Thymus (tissue), 11 donors: Measurements from ENCODE around the gene RNU5B-1. TPM values are rescaled to one million over a fixed set of nuclear protein-coding genes. Genes with fewer than 3 reads are reported as not detected.

ENCODE experiments used
- DNase-seq, 9 donors: peaks; one replicate each; pipeline ENCODE4 v3.0.0-alpha.2; 2013; ENCODE audit warnings: low spot score in 9 of 9, low read depth in 6 of 9, missing footprints in 1 of 9
- H3K27ac ChIP-seq, 2 donors: one replicate each; pipeline ENCODE4 v1.5.1; 2013; ENCODE audit warnings: control low read depth in 1 of 2, low read depth in 1 of 2, low read length in 1 of 2, mild to moderate bottlenecking in 1 of 2, moderate library complexity in 1 of 2
- H3K27me3 ChIP-seq, 2 donors: one replicate each; pipeline ENCODE4 v1.5.1; 2013; ENCODE audit warnings: low read length in 1 of 2; ENCODE audit not compliant: control insufficient read depth in 2 of 2, insufficient read depth in 1 of 2
- H3K36me3 ChIP-seq, 2 donors: one replicate each; pipeline ENCODE4 v1.5.1; 2013; ENCODE audit warnings: low read length in 1 of 2, mild to moderate bottlenecking in 1 of 2, moderate library complexity in 1 of 2; ENCODE audit not compliant: control insufficient read depth in 2 of 2, insufficient read depth in 2 of 2
- H3K4me1 ChIP-seq, 2 donors: one replicate each; pipeline ENCODE4 v1.5.1; 2013; ENCODE audit warnings: low read length in 2 of 2; ENCODE audit not compliant: control insufficient read depth in 2 of 2, insufficient read depth in 2 of 2
- H3K4me3 ChIP-seq, 2 donors: one replicate each; pipeline ENCODE4 v1.5.1; 2013; ENCODE audit warnings: low read length in 2 of 2, control low read depth in 1 of 2, mild to moderate bottlenecking in 1 of 2
- H3K9me3 ChIP-seq, 2 donors: one replicate each; pipeline ENCODE4 v1.5.1; 2013; ENCODE audit warnings: low read length in 1 of 2, mild to moderate bottlenecking in 1 of 2; ENCODE audit not compliant: control insufficient read depth in 2 of 2, insufficient read depth in 1 of 2
- WGBS: extraction: QIAGEN DNeasy Blood & Tissue Kit; methylation state at CpG from one replicate; pipeline ENCODE4 v1.1.7; 2013; 5-methylcytosine and 5-hydroxymethylcytosine counted together
- polyA plus RNA-seq: library from polyadenylated mRNA; stranded (reverse); fragments of 200-250 nt; gene quantifications from one replicate; pipeline ENCODE4 v1.2.3, GENCODE V29; 2013
- total RNA-seq: library from RNA; stranded (reverse); fragments of 120-200 nt; gene quantifications from one replicate; pipeline ENCODE4 v1.2.4, GENCODE V29; 2013
- donor health status: healthy.

RNU5B-1 gene
- total and polyA plus RNA-seq, 2 donors = 2,123 TPM; not detected in 1

GRCh38 chr15:65336493-65337435, 32.3 kb downstream of the RNU5B-1 start:
- no peak for DNase-seq
- Histone ChIP-seq H3K9me3 (no peaks in the 10 kb centered on the region), H3K36me3 (no peaks in the 10 kb centered on the region), H3K27me3 (peaks cover 0 to 12% of the 10 kb centered on the region in 2 donors), H3K4me3 (no peak overlapping the region), H3K4me1 (no peaks in the 10 kb centered on the region), H3K27ac (no peak overlapping the region)
- 89% methylated on average over 21 of the region's 21 CpGs for WGBS

DNA sequence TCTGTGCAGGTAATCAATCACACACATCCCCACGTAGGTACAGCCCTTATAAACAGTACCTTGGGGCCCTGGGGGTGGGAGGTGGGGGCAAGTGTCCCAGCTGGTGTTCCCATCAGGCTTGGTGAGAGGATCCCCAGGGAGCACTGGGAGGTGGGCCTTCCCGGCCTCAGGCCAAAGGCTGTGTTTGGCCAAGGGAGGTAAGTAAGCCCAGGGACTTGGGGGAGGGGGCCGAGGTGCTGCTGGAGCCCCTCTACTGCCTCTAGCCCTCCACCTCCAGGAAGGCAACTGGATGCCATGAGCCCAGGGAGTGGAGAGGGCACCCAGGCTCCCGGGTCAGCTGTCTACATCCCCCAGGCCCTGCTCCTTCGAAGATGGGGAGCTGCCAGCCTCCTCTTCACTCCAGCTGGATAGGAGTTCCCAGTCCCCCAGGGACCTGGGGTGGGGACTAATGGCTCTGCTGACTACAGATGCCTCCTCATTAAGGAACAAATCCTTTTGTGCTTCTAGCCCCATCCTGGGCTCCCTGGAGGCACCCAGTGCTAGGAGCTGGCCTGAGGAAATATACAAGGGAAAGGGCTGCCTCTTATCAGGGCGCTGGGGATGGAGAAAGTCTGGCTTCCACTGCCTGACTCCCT, 33.1 kb downstream of the RNU5B-1 start:
- 94% methylated on average over 6 of the region's 6 CpGs for WGBS
- no peak for DNase-seq
- no peaks in the 10 kb centered on the region for H3K36me3 ChIP-seq
- H3K4me1 ChIP-seq = no peaks in the 10 kb centered on the region
- no peak overlapping the region for H3K27ac ChIP-seq
- no peak overlapping the region for H3K4me3 ChIP-seq
- no peaks in the 10 kb centered on the region for H3K9me3 ChIP-seq
- peaks cover 0 to 12% of the 10 kb centered on the region in 2 donors for H3K27me3 ChIP-seq

DNA sequence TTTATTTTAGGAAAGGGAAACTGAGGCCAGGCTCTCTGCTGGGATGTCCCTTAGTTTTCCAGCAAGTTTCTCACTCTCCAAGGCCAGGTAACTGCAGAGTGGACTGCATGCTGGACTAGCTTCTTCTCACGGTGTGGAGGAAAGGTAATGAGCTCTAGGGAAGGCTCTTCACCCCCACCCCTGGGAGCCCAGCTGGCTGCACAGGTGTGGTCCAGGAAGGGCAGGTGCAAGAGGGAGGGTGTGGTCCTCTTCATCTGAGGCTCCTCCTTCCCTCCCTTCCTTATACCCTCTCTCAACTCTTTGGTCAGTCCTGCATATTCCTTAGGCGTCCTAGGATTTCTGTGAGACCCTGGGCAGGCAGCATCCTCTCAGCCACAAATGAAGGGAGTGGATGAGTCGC, 33.9 kb downstream of the RNU5B-1 start:
- Histone ChIP-seq H3K4me3 (no peak overlapping the region), H3K4me1 (no peaks in the 10 kb centered on the region), H3K27ac (no peak overlapping the region), H3K9me3 (no peaks in the 10 kb centered on the region), H3K36me3 (no peaks in the 10 kb centered on the region), H3K27me3 (peaks cover 0 to 12% of the 10 kb centered on the region in 2 donors)
- no peak for DNase-seq
- 89% methylated on average over 3 of the region's 3 CpGs for WGBS

DNA sequence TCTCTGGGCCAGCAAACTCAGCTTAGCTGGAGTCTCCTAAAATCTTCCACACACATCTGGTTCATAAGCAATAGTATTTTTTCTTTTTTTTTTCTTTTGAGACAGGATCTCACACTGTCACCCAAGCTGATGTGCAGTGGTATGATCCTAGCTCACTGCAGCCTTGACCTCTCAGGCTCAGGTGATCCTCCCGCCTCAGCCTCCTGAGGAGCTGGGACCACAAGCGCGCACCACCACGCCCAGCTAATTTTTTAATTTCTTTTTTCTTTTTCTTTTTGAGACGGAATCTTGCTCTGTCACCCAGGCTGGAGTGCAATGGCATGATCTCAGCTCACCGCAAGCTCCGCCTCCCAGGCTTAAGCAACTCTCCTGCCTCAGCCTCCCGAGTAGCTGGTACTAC, 34.3 kb downstream of the RNU5B-1 start:
- no peaks in the 10 kb centered on the region for H3K36me3 ChIP-seq
- DNase-seq = no peak
- no peak overlapping the region for H3K27ac ChIP-seq
- H3K27me3 ChIP-seq = peaks cover 0 to 12% of the 10 kb centered on the region in 2 donors
- H3K4me1 ChIP-seq = no peaks in the 10 kb centered on the region
- no peak overlapping the region for H3K4me3 ChIP-seq
- WGBS = 99% methylated on average over 8 of the region's 8 CpGs
- no peaks in the 10 kb centered on the region for H3K9me3 ChIP-seq

DNA sequence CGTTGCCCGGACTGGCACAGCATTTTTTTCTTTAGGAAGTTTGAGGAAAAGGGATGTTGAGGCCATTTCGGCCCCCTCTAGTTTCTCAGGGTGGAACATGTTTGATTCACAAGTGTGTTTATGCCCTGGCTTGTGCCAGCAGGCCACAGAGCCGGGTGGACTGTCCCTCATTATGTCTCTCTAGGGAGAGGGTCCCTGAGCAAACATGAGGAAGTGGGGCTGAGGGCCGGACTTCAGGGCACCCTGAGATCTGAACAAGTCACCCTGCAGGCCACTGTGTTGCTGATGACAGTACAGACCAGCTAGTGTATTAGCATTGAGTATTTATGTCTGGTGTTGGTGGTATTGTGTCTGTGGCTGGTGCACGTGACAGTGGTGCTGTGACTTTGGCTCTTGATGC, 34.9 kb downstream of the RNU5B-1 start:
- Histone ChIP-seq H3K4me3 (no peak overlapping the region), H3K27ac (no peak overlapping the region), H3K27me3 (peaks cover 0 to 16% of the 10 kb centered on the region in 2 donors), H3K4me1 (no peaks in the 10 kb centered on the region), H3K9me3 (no peaks in the 10 kb centered on the region), H3K36me3 (no peaks in the 10 kb centered on the region)
- no peak for DNase-seq
- 87% methylated on average over 6 of the region's 6 CpGs for WGBS

DNA sequence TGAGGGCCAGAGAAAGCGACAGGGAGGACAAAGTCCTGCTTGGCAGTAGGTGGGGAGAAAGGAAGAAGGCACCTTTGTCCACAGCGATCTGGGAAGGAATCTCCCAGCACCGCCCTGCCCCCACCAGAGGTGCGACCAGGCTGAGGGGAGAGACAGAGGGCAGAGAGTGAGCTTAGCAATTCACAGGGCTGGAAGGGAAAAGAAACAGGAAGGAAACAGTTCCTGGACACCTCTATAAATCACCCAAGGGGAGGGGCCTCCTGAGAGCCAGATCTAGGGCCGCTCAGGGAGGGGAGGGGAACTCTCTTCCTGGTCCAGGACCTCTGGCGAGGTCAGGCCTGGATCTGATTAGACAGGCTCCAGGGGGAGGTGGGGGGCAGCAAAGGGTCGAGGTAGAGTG, 35.4 kb downstream of the RNU5B-1 start:
- no peaks in the 10 kb centered on the region for H3K36me3 ChIP-seq
- H3K4me1 ChIP-seq = no peaks in the 10 kb centered on the region
- no peak overlapping the region for H3K4me3 ChIP-seq
- 38% methylated on average over 7 of the region's 7 CpGs for WGBS
- H3K9me3 ChIP-seq = no peaks in the 10 kb centered on the region
- DNase-seq = no peak
- H3K27me3 ChIP-seq = peaks cover 0 to 19% of the 10 kb centered on the region in 2 donors
- no peak overlapping the region for H3K27ac ChIP-seq

DNA sequence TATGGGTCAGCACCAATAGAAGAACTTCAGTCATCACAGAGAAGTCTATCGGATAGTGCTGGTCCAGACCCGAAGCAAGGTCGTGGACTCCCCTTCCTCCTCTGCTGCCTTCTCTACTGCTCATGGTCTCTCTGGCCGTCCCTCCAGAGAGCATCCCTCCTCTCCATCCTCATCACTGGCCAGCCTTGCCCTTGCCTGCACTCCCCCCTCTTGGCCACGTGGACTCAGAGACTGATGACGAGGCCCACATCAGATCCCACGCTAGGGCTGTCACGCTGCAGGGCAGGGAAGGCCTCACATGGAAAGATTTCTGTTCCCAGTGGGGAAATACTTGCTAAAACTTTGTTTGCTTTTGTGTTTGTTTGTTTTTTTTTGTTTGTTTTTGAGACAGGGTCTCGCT, 38.0 kb downstream of the RNU5B-1 start:
- 97% methylated on average over 9 of the region's 9 CpGs for WGBS
- H3K4me3 ChIP-seq = no peak overlapping the region
- peaks cover 0 to 19% of the 10 kb centered on the region in 2 donors for H3K27me3 ChIP-seq
- H3K4me1 ChIP-seq = no peaks in the 10 kb centered on the region
- H3K9me3 ChIP-seq = no peaks in the 10 kb centered on the region
- DNase-seq = no peak
- no peaks in the 10 kb centered on the region for H3K36me3 ChIP-seq
- H3K27ac ChIP-seq = no peak overlapping the region

- Histone ChIP-seq H3K4me3 (no peak overlapping the region), H3K27ac (no peak overlapping the region), H3K9me3 (no peaks in the 10 kb centered on the region), H3K36me3 (no peaks in the 10 kb centered on the region), H3K27me3 (peaks cover 0 to 18% of the 10 kb centered on the region in 2 donors), H3K4me1 (no peaks in the 10 kb centered on the region)
- no peak for DNase-seq
- WGBS = 95% methylated on average over 10 of the region's 10 CpGs
Measured at GRCh38 chr15:65343374-65343981, 39.0 kb downstream of the RNU5B-1 start.
